ENCODE results near the gene ABCA13.

The ABCA13 gene

DNA sequence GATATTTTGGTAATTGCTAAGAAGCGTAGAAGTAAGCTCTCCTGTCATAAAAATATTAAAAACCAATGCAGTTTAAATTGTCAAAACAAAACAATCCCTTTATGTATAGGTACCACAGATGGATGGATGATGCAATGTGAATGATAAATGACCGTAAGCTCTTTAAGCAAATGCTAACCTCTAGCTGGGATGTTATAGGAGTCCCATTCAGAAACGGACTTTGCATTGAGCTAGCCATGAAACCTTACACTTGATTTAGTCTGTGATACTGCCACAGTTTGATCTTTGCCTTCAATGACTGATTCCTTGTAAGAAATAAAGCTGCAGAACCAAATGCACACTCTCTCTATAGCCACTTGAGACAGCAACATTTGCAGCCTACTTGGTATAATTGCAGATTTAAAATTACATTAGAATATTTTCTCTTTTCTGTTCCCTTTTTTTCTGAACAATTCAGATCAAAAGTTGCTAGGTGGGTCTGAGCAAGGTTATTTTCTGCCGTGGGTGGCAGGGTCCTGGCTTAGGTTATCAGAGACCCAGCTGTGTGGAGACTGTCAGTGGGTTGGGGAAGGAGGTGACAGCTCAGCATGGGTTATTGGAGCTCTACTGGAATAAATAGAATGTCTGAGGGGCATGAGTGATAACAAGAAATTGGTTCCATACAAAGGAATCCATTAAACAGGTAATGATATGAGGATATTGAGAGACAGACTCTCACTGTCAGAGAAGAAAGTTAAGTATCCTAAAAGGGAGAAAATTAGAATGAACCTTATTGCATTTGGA is 494.3 kb downstream of the ABCA13 start:
- DNase-seq: no peak

DNA sequence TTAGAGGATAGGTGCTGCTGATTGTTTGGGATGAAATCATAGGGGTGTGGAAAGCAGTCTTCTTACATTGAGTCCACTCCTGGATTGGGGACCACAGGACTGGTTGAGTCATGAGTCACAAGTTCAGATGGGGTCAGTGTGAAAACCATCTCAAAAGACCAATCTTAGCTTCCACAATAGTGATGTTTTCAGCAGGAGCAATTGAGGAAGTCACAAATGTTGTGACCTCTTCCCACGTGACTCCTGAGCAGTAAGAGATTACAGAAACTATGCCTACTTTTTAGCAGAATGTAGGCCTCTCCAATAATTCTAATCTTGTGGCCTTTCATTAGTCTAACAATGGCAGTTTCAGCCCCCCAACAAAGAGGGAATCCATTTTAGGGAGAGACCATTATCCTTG is 496.1 kb downstream of the ABCA13 start:
- peak; percentile 26 for DNase-seq

DNA sequence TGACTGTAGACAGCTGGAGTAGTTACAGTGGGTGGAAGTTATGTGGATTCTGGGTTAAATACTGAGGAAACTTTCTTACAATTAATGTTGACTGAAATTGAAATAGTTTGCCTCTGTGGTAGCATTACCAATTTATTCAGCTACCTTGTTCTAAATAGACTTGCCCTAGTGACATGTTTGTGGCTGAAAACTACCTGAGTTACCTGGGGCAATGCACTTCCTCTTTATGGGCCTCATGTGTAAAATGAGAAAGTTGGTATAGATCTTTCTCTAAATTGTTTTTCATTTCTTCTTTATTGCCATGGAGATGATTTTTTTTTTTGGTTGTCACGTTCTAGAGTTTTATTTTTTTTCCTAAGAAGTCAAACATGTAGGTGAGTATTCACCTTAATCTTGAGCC is 500.4 kb downstream of the ABCA13 start:
- DNase-seq: no peak

DNA sequence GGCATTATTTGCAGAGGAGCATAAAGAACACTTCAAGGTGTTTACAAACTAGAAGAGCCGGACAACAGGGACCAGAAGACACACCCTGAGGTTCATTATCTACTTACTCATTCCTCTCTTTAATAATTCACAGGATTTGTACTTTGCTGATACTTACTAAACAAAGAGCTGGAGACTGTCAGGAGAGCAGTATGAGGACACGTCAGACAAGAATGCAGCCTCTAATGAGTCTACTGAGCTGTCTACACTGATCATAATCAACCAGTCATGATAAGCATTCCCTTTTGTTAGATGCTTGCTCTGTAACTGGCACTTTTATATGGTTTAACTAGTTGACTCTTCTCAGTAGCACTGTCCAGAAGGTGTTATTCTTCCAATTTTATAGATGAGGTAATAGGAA is 509.7 kb downstream of the ABCA13 start:
- DNase-seq: no peak

DNA sequence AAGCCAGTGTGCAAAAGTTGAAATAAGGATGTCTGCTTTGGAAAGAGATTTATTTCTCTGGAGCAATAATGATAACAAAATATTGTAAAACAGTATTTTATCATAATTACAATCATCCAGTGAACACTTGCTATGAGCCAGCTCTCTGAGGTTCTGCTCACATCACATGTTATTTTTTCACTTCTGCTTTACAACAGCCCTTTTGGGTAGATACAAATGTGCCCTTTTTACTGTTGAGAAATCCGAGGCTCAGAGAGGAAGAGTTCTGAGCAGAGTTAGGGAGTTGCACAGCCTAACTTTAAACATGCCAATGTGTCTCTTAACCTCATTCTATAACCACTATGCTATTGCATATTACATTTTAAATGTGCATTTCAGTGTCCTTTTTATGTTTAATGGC is 520.5 kb downstream of the ABCA13 start:
- no peak for DNase-seq

Measured in OCI-M1 (cell line).